PFSK-1 (cell line): Measurements from ENCODE around the gene SPTAN1.

Source experiments
- POLR2AphosphoS5 ChIP-seq: IDR thresholded peaks from 2 replicates; pipeline ENCODE4 v1.6.1; 2012; ENCODE audit warnings: low read depth, mild to moderate bottlenecking, control low read depth, low read length, moderate library complexity
- REST ChIP-seq, 2 experiments: IDR thresholded peaks; 2 replicates each; pipeline versions ENCODE4 v1.6.1 to v1.8.0; 2011 to 2012; ENCODE audit warnings: low read depth in 2 of 2, low read length in 2 of 2, control low read depth in 1 of 2, inconsistent platforms in 1 of 2, mild to moderate bottlenecking in 1 of 2, moderate library complexity in 1 of 2; ENCODE audit not compliant: insufficient read depth in 1 of 2
- SIN3A ChIP-seq: IDR thresholded peaks from 2 replicates; pipeline ENCODE4 v1.6.1; 2012; ENCODE audit warnings: mild to moderate bottlenecking, low read length, moderate library complexity, borderline replicate concordance; ENCODE audit not compliant: insufficient read depth

DNA sequence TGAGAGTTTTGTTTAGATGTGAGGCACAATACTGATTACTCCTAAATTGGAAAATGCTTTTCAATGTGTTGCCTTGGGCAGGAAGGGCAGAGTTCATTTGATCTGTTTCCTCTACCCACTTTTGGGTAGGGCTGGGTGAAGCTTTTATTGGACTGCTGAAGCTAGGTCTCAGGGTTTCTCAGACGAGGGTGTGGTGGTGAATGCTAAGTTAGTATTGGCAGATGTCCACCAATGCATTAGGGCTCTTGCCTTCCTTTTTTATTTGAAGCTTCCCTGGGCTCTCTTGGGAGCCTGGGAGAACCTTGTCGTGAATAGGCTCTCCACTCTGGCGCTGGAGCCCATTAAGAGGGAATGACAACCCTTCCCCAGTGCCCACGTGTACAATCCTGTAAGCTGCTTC is 23.1 kb downstream of the SPTAN1 start:
- TF ChIP-seq POLR2AphosphoS5 (no peak), SIN3A (no peak), REST (IDR thresholded peaks at IDR 0.05; ENCODE audit: insufficient read depth in 1 of 2, low read depth in 2 of 2, low read length in 2 of 2) (no peak)
